Measurements from ENCODE around the gene COLGALT1.
"Not testable (repeated sequence)": the region's sequence is repeated elsewhere in the genome, so short reads cannot be mapped to it uniquely, and the experiment has no call there.

The COLGALT1 gene

GRCh38 chr19:17555480-17555928, at the start of gene COLGALT1:
Gene COLGALT1 (plus strand): TSS chr19:17555649. CDS start chr19:17555714, 65 bp downstream.
- no peaks in the 10 kb centered on the region for H3K9me3 ChIP-seq (ENCODE audit: control insufficient read depth, low read length)
- H3K4me1 ChIP-seq (ENCODE audit: control insufficient read depth, insufficient read depth, low read length): peaks cover 46% of the 10 kb centered on the region
- peaks cover 16% of the 10 kb centered on the region for H3K36me3 ChIP-seq (ENCODE audit: control insufficient read depth, insufficient read depth, low read length, severe bottlenecking)
- DNase-seq (ENCODE audit: low read depth): peak; percentile 100
- peak within 1 kb of the TSS; percentile 93 for H3K9ac ChIP-seq (ENCODE audit: low read length)
- H3K27me3 ChIP-seq (replicated peaks; ENCODE audit: control insufficient read depth, insufficient read depth, low read length): no peaks in the 10 kb centered on the region
- peak within 1 kb of the TSS; percentile 91 for H3K4me3 ChIP-seq (ENCODE audit: low read length)

DNA sequence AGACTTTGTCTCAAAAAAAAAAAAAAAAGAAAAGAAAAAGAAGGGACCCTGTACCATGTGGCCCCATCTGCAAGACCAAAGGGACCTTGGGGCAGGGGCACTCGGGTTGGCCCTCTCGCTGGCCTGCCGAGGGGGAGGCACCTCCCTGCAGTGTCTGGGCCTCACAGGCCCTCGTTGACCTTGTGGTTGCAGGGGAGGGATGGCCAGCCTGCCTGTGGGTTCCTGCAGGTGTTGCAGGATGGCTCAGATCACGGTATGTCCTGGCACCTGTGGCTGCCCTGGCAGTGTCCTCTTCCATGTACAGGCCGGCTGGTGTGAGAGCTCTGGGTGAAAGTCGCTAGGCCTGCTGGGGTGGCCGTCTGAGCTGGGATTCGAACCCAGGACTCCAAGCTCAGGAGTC, 48.7 kb upstream of the COLGALT1 start:
- Histone ChIP-seq H3K9ac (ENCODE audit: low read length) (no peak overlapping the region), H3K4me1 (ENCODE audit: control insufficient read depth, insufficient read depth, low read length) (peaks cover 52% of the 10 kb centered on the region), H3K27me3 (replicated peaks; ENCODE audit: control insufficient read depth, insufficient read depth, low read length) (no peaks in the 10 kb centered on the region), H3K4me3 (ENCODE audit: low read length) (no peak overlapping the region), H3K36me3 (ENCODE audit: control insufficient read depth, insufficient read depth, low read length, severe bottlenecking) (peaks cover 14% of the 10 kb centered on the region), H3K9me3 (ENCODE audit: control insufficient read depth, low read length) (no peaks in the 10 kb centered on the region)
- no peak for DNase-seq (ENCODE audit: low read depth)

- Histone ChIP-seq H3K4me1 (ENCODE audit: control insufficient read depth, insufficient read depth, low read length) (peaks cover 59% of the 10 kb centered on the region), H3K4me3 (ENCODE audit: low read length) (peak overlapping the region; percentile 66), H3K36me3 (ENCODE audit: control insufficient read depth, insufficient read depth, low read length, severe bottlenecking) (peaks cover 10% of the 10 kb centered on the region), H3K9ac (ENCODE audit: low read length) (peak overlapping the region; percentile 86)
- H3K9me3 ChIP-seq (ENCODE audit: control insufficient read depth, low read length); DNase-seq (ENCODE audit: low read depth); H3K27me3 ChIP-seq (replicated peaks; ENCODE audit: control insufficient read depth, insufficient read depth, low read length): not testable (repeated sequence)
Observed at GRCh38 chr19:17508558-17508933, 46.9 kb upstream of the COLGALT1 start.

- Histone ChIP-seq H3K4me3 (ENCODE audit: low read length) (peak overlapping the region; percentile 95), H3K4me1 (ENCODE audit: control insufficient read depth, insufficient read depth, low read length) (peaks cover 50% of the 10 kb centered on the region), H3K9ac (ENCODE audit: low read length) (peak overlapping the region; percentile 100), H3K9me3 (ENCODE audit: control insufficient read depth, low read length) (no peaks in the 10 kb centered on the region), H3K36me3 (ENCODE audit: control insufficient read depth, insufficient read depth, low read length, severe bottlenecking) (peaks cover 2% of the 10 kb centered on the region), H3K27me3 (replicated peaks; ENCODE audit: control insufficient read depth, insufficient read depth, low read length) (no peaks in the 10 kb centered on the region)
- peak; percentile 32 for DNase-seq (ENCODE audit: low read depth)
Observed at GRCh38 chr19:17510220-17510993, 45.0 kb upstream of the COLGALT1 start.

GRCh38 chr19:17511724-17512573, 43.5 kb upstream of the COLGALT1 start:
- Histone ChIP-seq H3K4me1 (ENCODE audit: control insufficient read depth, insufficient read depth, low read length) (peaks cover 44% of the 10 kb centered on the region), H3K4me3 (ENCODE audit: low read length) (peak overlapping the region; percentile 95), H3K36me3 (ENCODE audit: control insufficient read depth, insufficient read depth, low read length, severe bottlenecking) (peaks cover 8% of the 10 kb centered on the region), H3K9ac (ENCODE audit: low read length) (peak overlapping the region; percentile 100), H3K9me3 (ENCODE audit: control insufficient read depth, low read length) (no peaks in the 10 kb centered on the region), H3K27me3 (replicated peaks; ENCODE audit: control insufficient read depth, insufficient read depth, low read length) (no peaks in the 10 kb centered on the region)
- DNase-seq (ENCODE audit: low read depth): peak; percentile 53

GRCh38 chr19:17512574-17512939, 42.9 kb upstream of the COLGALT1 start:
- Histone ChIP-seq H3K4me3 (ENCODE audit: low read length) (peak overlapping the region; percentile 95), H3K36me3 (ENCODE audit: control insufficient read depth, insufficient read depth, low read length, severe bottlenecking) (peaks cover 14% of the 10 kb centered on the region), H3K9ac (ENCODE audit: low read length) (peak overlapping the region; percentile 100), H3K4me1 (ENCODE audit: control insufficient read depth, insufficient read depth, low read length) (peaks cover 42% of the 10 kb centered on the region), H3K9me3 (ENCODE audit: control insufficient read depth, low read length) (peaks cover 5% of the 10 kb centered on the region), H3K27me3 (replicated peaks; ENCODE audit: control insufficient read depth, insufficient read depth, low read length) (no peaks in the 10 kb centered on the region)
- no peak for DNase-seq (ENCODE audit: low read depth)

DNA sequence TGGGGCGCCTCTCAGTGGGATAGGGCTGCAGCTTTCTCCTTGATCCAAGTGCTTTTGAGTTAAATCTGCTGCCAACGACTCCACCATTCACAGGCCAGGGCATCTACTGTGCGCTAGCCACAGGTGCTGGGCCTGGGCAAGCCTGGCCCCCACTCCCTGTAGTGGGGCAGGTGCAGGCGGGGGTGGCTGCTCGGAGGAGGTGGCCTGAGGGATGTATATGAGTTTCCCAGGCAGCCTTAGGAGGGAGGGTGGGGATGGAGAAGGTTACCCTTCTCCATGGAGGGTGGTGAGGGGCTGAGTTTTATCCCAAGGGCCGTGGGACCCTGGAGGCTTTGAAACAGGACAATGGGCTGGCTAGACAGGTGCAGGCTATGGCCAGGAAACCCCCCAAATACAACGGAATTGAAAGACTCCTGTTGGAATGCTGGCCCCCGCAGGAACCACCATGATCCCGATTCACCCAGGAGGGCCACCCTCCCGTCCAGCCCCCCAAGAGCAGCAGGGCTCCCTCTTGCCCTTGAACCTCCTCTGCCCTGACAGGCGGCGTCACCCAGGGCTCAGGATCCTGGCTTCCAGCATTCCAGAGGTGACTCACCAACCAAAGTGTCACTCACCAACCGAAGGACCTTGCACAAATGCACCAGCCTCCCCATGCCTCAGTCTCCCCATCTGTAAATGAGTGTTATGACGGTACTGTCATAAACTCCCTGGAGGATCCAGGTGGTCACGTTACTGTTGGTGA, 39.9 kb upstream of the COLGALT1 start:
- Histone ChIP-seq H3K4me1 (ENCODE audit: control insufficient read depth, insufficient read depth, low read length) (peaks cover 15% of the 10 kb centered on the region), H3K9ac (ENCODE audit: low read length) (no peak overlapping the region), H3K36me3 (ENCODE audit: control insufficient read depth, insufficient read depth, low read length, severe bottlenecking) (peaks cover 29% of the 10 kb centered on the region), H3K9me3 (ENCODE audit: control insufficient read depth, low read length) (peaks cover 18% of the 10 kb centered on the region), H3K4me3 (ENCODE audit: low read length) (no peak overlapping the region), H3K27me3 (replicated peaks; ENCODE audit: control insufficient read depth, insufficient read depth, low read length) (no peaks in the 10 kb centered on the region)
- no peak for DNase-seq (ENCODE audit: low read depth)

DNA sequence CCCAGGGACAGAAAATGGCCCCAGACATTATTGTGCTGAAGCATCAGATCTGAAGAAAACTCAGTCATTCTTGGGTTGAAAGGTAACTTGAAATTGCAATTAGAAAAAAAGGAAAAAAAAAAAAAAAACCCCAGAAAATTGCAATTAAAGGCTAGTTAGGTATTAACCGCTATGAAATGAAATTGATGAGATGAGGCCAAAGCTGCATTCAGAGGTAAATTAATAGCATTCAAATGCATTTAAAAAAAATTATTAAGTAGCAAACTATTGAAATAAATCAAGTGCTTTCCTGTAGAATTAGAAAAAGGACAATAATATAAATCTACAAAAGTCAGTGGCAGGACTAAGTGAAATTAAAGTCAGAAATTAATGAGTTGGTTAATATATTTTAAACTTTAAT, 37.6 kb upstream of the COLGALT1 start:
- no peaks in the 10 kb centered on the region for H3K27me3 ChIP-seq (replicated peaks; ENCODE audit: control insufficient read depth, insufficient read depth, low read length)
- H3K9ac ChIP-seq (ENCODE audit: low read length): no peak overlapping the region
- H3K4me3 ChIP-seq (ENCODE audit: low read length): peak overlapping the region; percentile 53
- peaks cover 18% of the 10 kb centered on the region for H3K9me3 ChIP-seq (ENCODE audit: control insufficient read depth, low read length)
- peaks cover 35% of the 10 kb centered on the region for H3K36me3 ChIP-seq (ENCODE audit: control insufficient read depth, insufficient read depth, low read length, severe bottlenecking)
- peaks cover 7% of the 10 kb centered on the region for H3K4me1 ChIP-seq (ENCODE audit: control insufficient read depth, insufficient read depth, low read length)
- DNase-seq (ENCODE audit: low read depth): no peak

- not testable (repeated sequence) for H3K9ac ChIP-seq (ENCODE audit: low read length); DNase-seq (ENCODE audit: low read depth); H3K4me3 ChIP-seq (ENCODE audit: low read length); H3K27me3 ChIP-seq (replicated peaks; ENCODE audit: control insufficient read depth, insufficient read depth, low read length); H3K4me1 ChIP-seq (ENCODE audit: control insufficient read depth, insufficient read depth, low read length)
- Histone ChIP-seq H3K36me3 (ENCODE audit: control insufficient read depth, insufficient read depth, low read length, severe bottlenecking) (peaks cover 35% of the 10 kb centered on the region), H3K9me3 (ENCODE audit: control insufficient read depth, low read length) (peaks cover 18% of the 10 kb centered on the region)
Observed at GRCh38 chr19:17518654-17519053, 36.8 kb upstream of the COLGALT1 start.

- H3K4me3 ChIP-seq (ENCODE audit: low read length): no peak overlapping the region
- peaks cover 23% of the 10 kb centered on the region for H3K9me3 ChIP-seq (ENCODE audit: control insufficient read depth, low read length)
- DNase-seq (ENCODE audit: low read depth): no peak
- H3K9ac ChIP-seq (ENCODE audit: low read length): no peak overlapping the region
- H3K27me3 ChIP-seq (replicated peaks; ENCODE audit: control insufficient read depth, insufficient read depth, low read length): no peaks in the 10 kb centered on the region
- no peaks in the 10 kb centered on the region for H3K4me1 ChIP-seq (ENCODE audit: control insufficient read depth, insufficient read depth, low read length)
- H3K36me3 ChIP-seq (ENCODE audit: control insufficient read depth, insufficient read depth, low read length, severe bottlenecking): peaks cover 35% of the 10 kb centered on the region
Observed at GRCh38 chr19:17519967-17520366, 35.5 kb upstream of the COLGALT1 start.

- H3K4me3 ChIP-seq (ENCODE audit: low read length): no peak overlapping the region
- H3K27me3 ChIP-seq (replicated peaks; ENCODE audit: control insufficient read depth, insufficient read depth, low read length): no peaks in the 10 kb centered on the region
- peaks cover 23% of the 10 kb centered on the region for H3K9me3 ChIP-seq (ENCODE audit: control insufficient read depth, low read length)
- no peak for DNase-seq (ENCODE audit: low read depth)
- H3K9ac ChIP-seq (ENCODE audit: low read length): no peak overlapping the region
- no peaks in the 10 kb centered on the region for H3K4me1 ChIP-seq (ENCODE audit: control insufficient read depth, insufficient read depth, low read length)
- H3K36me3 ChIP-seq (ENCODE audit: control insufficient read depth, insufficient read depth, low read length, severe bottlenecking): peaks cover 34% of the 10 kb centered on the region
Observed at GRCh38 chr19:17520865-17521264, 34.6 kb upstream of the COLGALT1 start.

Measured in adipocyte (in vitro differentiated cells).